ENCODE data around the gene PRKN. TPM values are rescaled to one million over a fixed set of nuclear protein-coding genes. Genes with fewer than 3 reads are reported as not detected.

Gene PRKN
- total and polyA plus RNA-seq, 2 experiments from 2014 or later = 1.2 to 2.3 TPM

DNA sequence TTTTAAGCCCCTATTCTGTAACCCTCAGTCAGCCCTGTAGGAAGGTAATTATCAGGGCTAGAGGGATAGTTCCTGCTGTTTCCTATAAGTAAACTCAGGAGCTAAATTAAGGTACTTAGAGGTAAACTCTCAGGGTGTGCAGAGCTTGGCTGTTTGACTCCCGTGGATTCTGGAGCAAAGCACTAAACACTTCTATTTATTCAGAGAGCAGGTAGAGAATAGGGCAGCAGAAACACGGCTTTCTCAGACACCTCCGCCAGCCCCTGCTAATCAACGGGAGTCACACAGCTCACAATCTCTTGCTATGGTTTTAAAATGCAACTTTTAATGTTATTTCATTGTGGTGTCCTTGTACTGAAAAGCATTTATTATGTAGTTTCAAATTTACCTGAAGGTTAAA lies 21.8 kb downstream of the PRKN start:
- Histone ChIP-seq H3K9me3 (ENCODE audit: low read depth) (no peaks in the 10 kb centered on the region), H4K20me1 (ENCODE audit: insufficient read depth) (no peaks in the 10 kb centered on the region), H3K4me1 (ENCODE audit: insufficient read depth) (no peaks in the 10 kb centered on the region), H3K9me2 (ENCODE audit: insufficient read depth) (no peaks in the 10 kb centered on the region), H2AFZ (no peak overlapping the region), H3K4me3 (no peak overlapping the region), H3K4me2 (ENCODE audit: unreplicated experiment) (no peak overlapping the region), H3K79me2 (ENCODE audit: insufficient read depth) (no peaks in the 10 kb centered on the region), H3K27ac (no peak overlapping the region), H3K36me3 (ENCODE audit: low read depth) (no peaks in the 10 kb centered on the region), H3K27me3 (replicated peaks; ENCODE audit: insufficient read depth) (no peaks in the 10 kb centered on the region), H3F3A (ENCODE audit: insufficient read depth) (no peaks in the 10 kb centered on the region), H3K9ac (no peak overlapping the region)
- 56 to 58% methylated on average over 4 of the region's 4 CpGs for WGBS, 2 experiments (ENCODE audit: low coverage in 1 of 2, low lambda C conversion rate in 2 of 2, missing lambda C conversion rate in 2 of 2)
- in situ Hi-C loops (cut with MboI) = no loop called here
- no peak for DNase-seq
- TF ChIP-seq EZH2phosphoT487 (IDR thresholded peaks at IDR 0.05; ENCODE audit: insufficient read depth, low read depth) (no peak), EZH2 (IDR thresholded peaks at IDR 0.05; ENCODE audit: insufficient read depth, poor library complexity, severe bottlenecking) (no peak)

DNA sequence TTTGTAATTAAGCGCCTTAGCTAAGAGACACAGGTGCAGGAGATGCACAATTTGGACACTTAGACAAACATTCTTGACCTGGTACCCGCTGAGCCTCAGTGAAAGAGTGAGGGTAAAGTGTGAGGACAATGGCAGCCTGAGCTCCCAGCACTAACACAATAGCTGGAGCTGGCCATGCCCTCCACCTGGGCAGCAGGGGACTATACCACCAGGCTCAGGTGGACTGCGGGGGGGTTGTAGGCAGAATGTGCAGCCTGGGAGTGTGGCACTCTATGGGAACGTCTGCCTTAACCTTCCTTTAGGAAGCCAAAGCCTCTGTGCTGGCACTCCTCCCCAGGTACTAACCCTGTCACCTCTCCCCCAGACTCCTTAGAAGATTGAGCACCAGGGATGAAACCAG lies 23.6 kb downstream of the PRKN start:
- Histone ChIP-seq H3K27ac (no peak overlapping the region), H3K79me2 (ENCODE audit: insufficient read depth) (no peaks in the 10 kb centered on the region), H3K9ac (no peak overlapping the region), H3K9me3 (ENCODE audit: low read depth) (no peaks in the 10 kb centered on the region), H3K27me3 (replicated peaks; ENCODE audit: insufficient read depth) (no peaks in the 10 kb centered on the region), H3K36me3 (ENCODE audit: low read depth) (no peaks in the 10 kb centered on the region), H2AFZ (no peak overlapping the region), H3K4me2 (ENCODE audit: unreplicated experiment) (no peak overlapping the region), H3K4me1 (ENCODE audit: insufficient read depth) (no peaks in the 10 kb centered on the region), H3F3A (ENCODE audit: insufficient read depth) (no peaks in the 10 kb centered on the region), H3K9me2 (ENCODE audit: insufficient read depth) (no peaks in the 10 kb centered on the region), H4K20me1 (ENCODE audit: insufficient read depth) (no peaks in the 10 kb centered on the region), H3K4me3 (no peak overlapping the region)
- no peak for DNase-seq
- in situ Hi-C loops (cut with MboI) = no loop called here
- TF ChIP-seq EZH2 (IDR thresholded peaks at IDR 0.05; ENCODE audit: insufficient read depth, poor library complexity, severe bottlenecking) (no peak), EZH2phosphoT487 (IDR thresholded peaks at IDR 0.05; ENCODE audit: insufficient read depth, low read depth) (no peak)
- WGBS, 2 experiments (ENCODE audit: low coverage in 1 of 2, low lambda C conversion rate in 2 of 2, missing lambda C conversion rate in 2 of 2) = 79 to 85% methylated on average over 4 of the region's 4 CpGs

DNA sequence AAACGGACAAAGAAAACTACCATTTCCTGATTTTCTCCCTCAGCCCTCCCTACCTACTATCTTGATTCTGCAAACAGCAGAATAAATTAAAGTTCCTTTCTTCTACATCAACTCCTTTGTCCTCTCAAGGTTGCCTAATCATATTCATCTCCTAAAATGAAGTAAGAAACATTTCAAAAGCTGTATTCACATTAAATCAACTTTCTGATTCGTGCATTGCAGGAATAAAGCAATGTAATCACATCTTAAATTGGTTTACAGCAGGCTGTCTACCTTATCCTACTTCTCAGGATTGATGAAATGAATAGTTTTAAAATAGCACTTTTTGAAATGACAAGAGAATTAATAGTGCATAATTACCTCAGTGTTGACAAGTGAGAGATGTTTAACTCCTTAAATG lies 25.1 kb downstream of the PRKN start:
- Histone ChIP-seq H4K20me1 (ENCODE audit: insufficient read depth) (no peaks in the 10 kb centered on the region), H3K9me3 (ENCODE audit: low read depth) (no peaks in the 10 kb centered on the region), H3K9ac (no peak overlapping the region), H3K79me2 (ENCODE audit: insufficient read depth) (no peaks in the 10 kb centered on the region), H3F3A (ENCODE audit: insufficient read depth) (no peaks in the 10 kb centered on the region), H3K36me3 (ENCODE audit: low read depth) (no peaks in the 10 kb centered on the region), H3K4me3 (no peak overlapping the region), H3K9me2 (ENCODE audit: insufficient read depth) (no peaks in the 10 kb centered on the region), H3K4me1 (ENCODE audit: insufficient read depth) (no peaks in the 10 kb centered on the region), H2AFZ (no peak overlapping the region), H3K27ac (no peak overlapping the region), H3K27me3 (replicated peaks; ENCODE audit: insufficient read depth) (no peaks in the 10 kb centered on the region), H3K4me2 (ENCODE audit: unreplicated experiment) (no peak overlapping the region)
- in situ Hi-C loops (cut with MboI) = no loop called here
- DNase-seq = no peak
- TF ChIP-seq EZH2 (IDR thresholded peaks at IDR 0.05; ENCODE audit: insufficient read depth, poor library complexity, severe bottlenecking) (no peak), EZH2phosphoT487 (IDR thresholded peaks at IDR 0.05; ENCODE audit: insufficient read depth, low read depth) (no peak)
- 75 to 77% methylated on average over 2 of the region's 2 CpGs for WGBS, 2 experiments (ENCODE audit: low coverage in 1 of 2, low lambda C conversion rate in 2 of 2, missing lambda C conversion rate in 2 of 2)

- in situ Hi-C loops (cut with MboI) = no loop called here
- H3K4me2 ChIP-seq (ENCODE audit: unreplicated experiment) = no peak overlapping the region
- H4K20me1 ChIP-seq (ENCODE audit: insufficient read depth) = no peaks in the 10 kb centered on the region
- DNase-seq = no peak
- TF ChIP-seq EZH2 (IDR thresholded peaks at IDR 0.05; ENCODE audit: insufficient read depth, poor library complexity, severe bottlenecking) (no peak), EZH2phosphoT487 (IDR thresholded peaks at IDR 0.05; ENCODE audit: insufficient read depth, low read depth) (no peak)
- no peaks in the 10 kb centered on the region for H3K79me2 ChIP-seq (ENCODE audit: insufficient read depth)
- H3K27me3 ChIP-seq (replicated peaks; ENCODE audit: insufficient read depth) = no peaks in the 10 kb centered on the region
- no peaks in the 10 kb centered on the region for H3K4me1 ChIP-seq (ENCODE audit: insufficient read depth)
- H3F3A ChIP-seq (ENCODE audit: insufficient read depth) = no peaks in the 10 kb centered on the region
- H3K9me2 ChIP-seq (ENCODE audit: insufficient read depth) = no peaks in the 10 kb centered on the region
- no peaks in the 10 kb centered on the region for H3K9me3 ChIP-seq (ENCODE audit: low read depth)
- no peak overlapping the region for H3K27ac ChIP-seq
- no peak overlapping the region for H2AFZ ChIP-seq
- WGBS, 2 experiments (ENCODE audit: low coverage in 1 of 2, low lambda C conversion rate in 2 of 2, missing lambda C conversion rate in 2 of 2) = 88% methylated on average over 1 of the region's 1 CpG
- H3K9ac ChIP-seq = no peak overlapping the region
- H3K36me3 ChIP-seq (ENCODE audit: low read depth) = no peaks in the 10 kb centered on the region
- no peak overlapping the region for H3K4me3 ChIP-seq
Measured at GRCh38 chr6:162701551-162701950, 26.0 kb downstream of the PRKN start.

DNA sequence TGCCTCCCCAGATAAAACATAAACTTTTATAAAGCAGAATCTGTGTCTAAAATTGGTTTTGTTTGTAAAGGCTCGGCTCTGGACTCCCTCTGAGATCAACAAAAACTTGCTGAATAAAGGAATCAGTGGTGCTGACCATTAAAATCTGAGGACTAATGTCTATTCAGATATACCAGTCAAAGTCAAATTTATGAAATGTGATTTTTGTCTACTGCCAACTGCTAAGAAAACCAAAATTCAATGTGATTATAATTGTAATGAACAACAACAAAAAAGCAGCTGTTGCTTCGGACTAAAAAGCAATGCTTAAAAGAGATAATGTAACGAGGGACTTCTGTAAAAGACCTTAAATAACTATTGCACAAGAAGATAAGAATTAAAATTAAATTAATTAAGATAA lies 26.6 kb downstream of the PRKN start:
- Histone ChIP-seq H3K36me3 (ENCODE audit: low read depth) (no peaks in the 10 kb centered on the region), H3K4me3 (no peak overlapping the region), H3K9ac (no peak overlapping the region), H3K9me3 (ENCODE audit: low read depth) (no peaks in the 10 kb centered on the region), H3F3A (ENCODE audit: insufficient read depth) (no peaks in the 10 kb centered on the region), H3K9me2 (ENCODE audit: insufficient read depth) (no peaks in the 10 kb centered on the region), H3K27me3 (replicated peaks; ENCODE audit: insufficient read depth) (no peaks in the 10 kb centered on the region), H2AFZ (no peak overlapping the region), H3K4me1 (ENCODE audit: insufficient read depth) (no peaks in the 10 kb centered on the region), H3K4me2 (ENCODE audit: unreplicated experiment) (no peak overlapping the region), H4K20me1 (ENCODE audit: insufficient read depth) (no peaks in the 10 kb centered on the region), H3K79me2 (ENCODE audit: insufficient read depth) (no peaks in the 10 kb centered on the region), H3K27ac (no peak overlapping the region)
- no peak for DNase-seq
- no peak for TF ChIP-seq EZH2 (IDR thresholded peaks at IDR 0.05; ENCODE audit: insufficient read depth, poor library complexity, severe bottlenecking)
- TF ChIP-seq EZH2phosphoT487 (IDR thresholded peaks at IDR 0.05; ENCODE audit: insufficient read depth, low read depth) = no peak
- in situ Hi-C loops (cut with MboI) = no loop called here
- 60 to 70% methylated on average over 3 of the region's 3 CpGs for WGBS, 2 experiments (ENCODE audit: low coverage in 1 of 2, low lambda C conversion rate in 2 of 2, missing lambda C conversion rate in 2 of 2)
